Ovary (tissue), 3 donors: ENCODE measurements around the gene PIGS.

Experiments
- CTCF ChIP-seq, 3 donors: fragments of 450-650 bp in 2 of 3; fragments of 200-600 bp in 1 of 3; IDR thresholded peaks; one replicate each; pipeline versions ENCODE4 v1.5.1 to v1.8.0; 2016 to 2022; ENCODE audit warnings: antibody characterized with exemption in 3 of 3, mild to moderate bottlenecking in 1 of 3
- POLR2A ChIP-seq: fragments of 450-650 bp; IDR thresholded peaks from one replicate; pipeline ENCODE4 v1.6.1; 2017; ENCODE audit warnings: antibody characterized with exemption, mild to moderate bottlenecking, moderate library complexity
- donor health status: DM: no; HTN: no; CAD: no.

DNA sequence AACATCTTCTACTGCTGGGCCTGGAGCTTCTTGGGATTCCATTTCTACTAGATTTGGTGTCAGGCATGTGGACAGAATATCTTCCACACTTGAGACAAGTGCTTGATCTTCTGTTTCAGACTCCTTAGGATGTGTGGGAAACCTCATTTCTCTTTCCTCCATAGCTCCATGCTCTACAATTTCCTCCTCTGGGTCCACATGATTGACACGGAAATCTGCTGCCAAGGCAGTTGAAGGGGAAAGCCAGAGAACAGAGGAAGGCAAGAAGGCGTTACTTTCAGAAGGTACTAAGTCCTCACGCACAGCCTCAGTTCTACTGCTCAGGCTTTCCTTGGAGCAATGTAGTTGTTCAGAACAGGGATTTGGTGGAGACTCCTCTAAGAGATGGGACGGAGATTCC is 20.9 kb upstream of the PIGS start:
- TF ChIP-seq CTCF (IDR thresholded peaks at IDR 0.05) = no peak
- TF ChIP-seq POLR2A = no peak
